Measurements from ENCODE around the gene SMIM15. TPM values are rescaled to one million over a fixed set of nuclear protein-coding genes. Genes with fewer than 3 reads are reported as not detected.

Gene SMIM15
- total and polyA plus RNA-seq, 11 donors: 8.0 to 39.3 (median 22.2) TPM

GRCh38 chr5:61119066-61119465, 43.2 kb downstream of the SMIM15 start:
- 88 to 95% (median 91%) methylated on average over 1 of the region's 1 CpG for WGBS, 4 donors
- no peak for ATAC-seq
- intact Hi-C loops (cut with DNase I): no loop called here
- no peak for TF ChIP-seq CTCF (IDR thresholded peaks at IDR 0.05)
- TF ChIP-seq POLR2A (IDR thresholded peaks at IDR 0.05): no peak
- Histone ChIP-seq H3K4me3 (no peak overlapping the region), H3K9me3 (peaks cover 0 to 4% (median 0%) of the 10 kb centered on the region in 12 donors), H3K4me1 (no peaks in the 10 kb centered on the region), H3K27me3 (no peaks in the 10 kb centered on the region), H3K36me3 (no peaks in the 10 kb centered on the region), H3K27ac (no peak overlapping the region)
- no peak for DNase-seq

- 94 to 97% (median 96%) methylated on average over 3 of the region's 3 CpGs for WGBS, 4 donors
- Histone ChIP-seq H3K9me3 (peaks cover 0 to 12% (median 0%) of the 10 kb centered on the region in 12 donors), H3K4me3 (no peak overlapping the region), H3K27ac (no peak overlapping the region), H3K27me3 (no peaks in the 10 kb centered on the region), H3K36me3 (no peaks in the 10 kb centered on the region), H3K4me1 (no peaks in the 10 kb centered on the region)
- TF ChIP-seq POLR2A (IDR thresholded peaks at IDR 0.05) (no peak), CTCF (IDR thresholded peaks at IDR 0.05) (no peak)
- intact Hi-C loops (cut with DNase I): no loop called here
- DNase-seq (no peak), ATAC-seq (no peak)
These were observed 46.3 kb downstream of the SMIM15 start for GRCh38 chr5:61115968-61116367.

- no peaks in the 10 kb centered on the region for H3K4me1 ChIP-seq
- 94 to 100% (median 99%) methylated on average over 1 of the region's 1 CpG for WGBS, 4 donors
- H3K27me3 ChIP-seq: no peaks in the 10 kb centered on the region
- H3K4me3 ChIP-seq: no peak overlapping the region
- peaks cover 0 to 12% (median 0%) of the 10 kb centered on the region in 12 donors for H3K9me3 ChIP-seq
- H3K36me3 ChIP-seq: no peaks in the 10 kb centered on the region
- H3K27ac ChIP-seq: no peak overlapping the region
- TF ChIP-seq POLR2A (IDR thresholded peaks at IDR 0.05) (no peak), CTCF (IDR thresholded peaks at IDR 0.05) (no peak)
- no peak for ATAC-seq
- no peak for DNase-seq
- intact Hi-C loops (cut with DNase I): no loop called here
These were observed 47.8 kb downstream of the SMIM15 start for GRCh38 chr5:61114441-61114840.

Other genes with a start within 250 kb of the SMIM15 start
- gene ERCC8, start 217.4 kb downstream of the SMIM15 start, total RNA-seq: 10 to 100 TPM in 1 of 9 donors, 1 to 10 TPM in 8; 5.0 to 10.1 (median 6.1) TPM
- 1 to 10 TPM; 3.0 to 6.4 TPM for gene ERCC8, start 217.4 kb downstream of the SMIM15 start, polyA plus RNA-seq
- gene NDUFAF2, start 217.3 kb downstream of the SMIM15 start, total RNA-seq: 10 to 100 TPM; 22.9 to 50.1 (median 34.4) TPM
- gene NDUFAF2, start 217.3 kb downstream of the SMIM15 start, polyA plus RNA-seq: 10 to 100 TPM; 83.6 to 87.7 TPM
- gene ZSWIM6, start 169.8 kb upstream of the SMIM15 start, total RNA-seq: 10 to 100 TPM in 2 of 9 donors, 1 to 10 TPM in 7; 4.5 to 14.9 (median 6.9) TPM
- 1 to 10 TPM; 1.9 to 3.8 TPM for gene ZSWIM6, start 169.8 kb upstream of the SMIM15 start, polyA plus RNA-seq